GM19397 (cell line): ENCODE results near the gene LRRC49.

Experiments used
- ATAC-seq: cut with Tn5 transposase; IDR thresholded peaks from one replicate; pipeline ENCODE4 v1.9.1; 2021; ENCODE audit warnings: mild to moderate bottlenecking, moderate library complexity; ENCODE audit not compliant: unreplicated experiment

The LRRC49 gene

GRCh38 chr15:71048913-71049675 lies 156.5 kb downstream of the LRRC49 start:
- ATAC-seq, result no peak

- ATAC-seq, result no peak
Measured at GRCh38 chr15:71049706-71050422, 157.2 kb downstream of the LRRC49 start.

- ATAC-seq, result no peak
Measured at GRCh38 chr15:71050461-71050860, 157.8 kb downstream of the LRRC49 start.

GRCh38 chr15:71051539-71051938 lies 158.9 kb downstream of the LRRC49 start:
- ATAC-seq, result no peak

GRCh38 chr15:71052356-71052755 lies 159.7 kb downstream of the LRRC49 start:
- no peak for ATAC-seq

- no peak for ATAC-seq
Measured at GRCh38 chr15:71054286-71054952, 161.8 kb downstream of the LRRC49 start.

- no peak for ATAC-seq
Measured at GRCh38 chr15:71055461-71055860, 162.8 kb downstream of the LRRC49 start.

GRCh38 chr15:71056111-71056510 lies 163.5 kb downstream of the LRRC49 start:
- no peak for ATAC-seq

GRCh38 chr15:71057143-71057542 lies 164.5 kb downstream of the LRRC49 start:
- no peak for ATAC-seq

- no peak for ATAC-seq
Measured at GRCh38 chr15:71057581-71057980, 165.0 kb downstream of the LRRC49 start.

GRCh38 chr15:71060983-71061382 lies 168.4 kb downstream of the LRRC49 start:
- no peak for ATAC-seq

GRCh38 chr15:71066983-71067382 lies 174.4 kb downstream of the LRRC49 start:
- ATAC-seq, result no peak

GRCh38 chr15:71069693-71070092 lies 177.1 kb downstream of the LRRC49 start:
- no peak for ATAC-seq

GRCh38 chr15:71071529-71071928 lies 178.9 kb downstream of the LRRC49 start:
- ATAC-seq, result no peak

GRCh38 chr15:71072423-71072822 lies 179.8 kb downstream of the LRRC49 start:
- ATAC-seq, result no peak

GRCh38 chr15:71078506-71079207 lies 186.0 kb downstream of the LRRC49 start:
- ATAC-seq, result no peak

GRCh38 chr15:71079208-71080044 lies 186.8 kb downstream of the LRRC49 start:
- no peak for ATAC-seq

GRCh38 chr15:71080166-71080565 lies 187.5 kb downstream of the LRRC49 start:
- ATAC-seq, result no peak

- ATAC-seq, result no peak
Measured at GRCh38 chr15:71080705-71081104, 188.1 kb downstream of the LRRC49 start.

GRCh38 chr15:71082803-71083202 lies 190.2 kb downstream of the LRRC49 start:
- no peak for ATAC-seq
